Measurements from ENCODE around the gene MBOAT1.
"Not testable (repeated sequence)": the region's sequence is repeated elsewhere in the genome, so short reads cannot be mapped to it uniquely, and the experiment has no call there.

MBOAT1 gene

GRCh38 chr6:20212392-20213111 lies at the start of gene MBOAT1:
TSS of gene MBOAT1 (minus strand) at chr6:20212469. CDS start at chr6:20212234, 235 bp downstream.
- DNase-seq: peak; percentile 10 to 48 (median 25)

GRCh38 chr6:20261685-20262084 lies 49.4 kb upstream of the MBOAT1 start:
- no peak for DNase-seq

- DNase-seq: no peak
These were observed 48.1 kb upstream of the MBOAT1 start for GRCh38 chr6:20260360-20260759.

GRCh38 chr6:20259316-20260049 lies 47.2 kb upstream of the MBOAT1 start:
- DNase-seq: no peak

- DNase-seq: no peak
These were observed 43.2 kb upstream of the MBOAT1 start for GRCh38 chr6:20255428-20255827.

- DNase-seq: no peak
These were observed 42.0 kb upstream of the MBOAT1 start for GRCh38 chr6:20254295-20254694.

GRCh38 chr6:20253021-20253420 lies 40.8 kb upstream of the MBOAT1 start:
- DNase-seq: no peak

GRCh38 chr6:20252311-20252710 lies 40.0 kb upstream of the MBOAT1 start:
- DNase-seq: no peak

- DNase-seq: no peak
These were observed 39.3 kb upstream of the MBOAT1 start for GRCh38 chr6:20251525-20251924.

- no peak for DNase-seq
These were observed 33.9 kb upstream of the MBOAT1 start for GRCh38 chr6:20246125-20246524.

GRCh38 chr6:20244807-20245681 lies 32.8 kb upstream of the MBOAT1 start:
- not testable (repeated sequence) for DNase-seq

GRCh38 chr6:20243288-20243687 lies 31.0 kb upstream of the MBOAT1 start:
- no peak for DNase-seq

- DNase-seq: no peak
These were observed 30.1 kb upstream of the MBOAT1 start for GRCh38 chr6:20242397-20242796.

- no peak for DNase-seq
These were observed 28.8 kb upstream of the MBOAT1 start for GRCh38 chr6:20241102-20241501.

GRCh38 chr6:20238688-20239587 lies 26.7 kb upstream of the MBOAT1 start:
- DNase-seq: no peak

- no peak for DNase-seq
These were observed 25.6 kb upstream of the MBOAT1 start for GRCh38 chr6:20237677-20238460.

- DNase-seq: no peak
These were observed 24.8 kb upstream of the MBOAT1 start for GRCh38 chr6:20236909-20237600.

- no peak for DNase-seq
These were observed 24.1 kb upstream of the MBOAT1 start for GRCh38 chr6:20236344-20236743.

GRCh38 chr6:20235041-20235440 lies 22.8 kb upstream of the MBOAT1 start:
- no peak for DNase-seq

- DNase-seq: no peak
These were observed 21.9 kb upstream of the MBOAT1 start for GRCh38 chr6:20234136-20234535.

Data from activated naive CD4-positive, alpha-beta T cell (primary cell).